ENCODE measurements around the gene PCDHGA4.

The PCDHGA4 gene

GRCh38 chr5:141349917-141350619 lies 4.8 kb upstream of the PCDHGA4 start, which contains the start of gene PCDHGB1:
Gene PCDHGB1 (plus strand): TSS chr5:141350099. CDS start chr5:141350261, 162 bp downstream.
- Histone ChIP-seq H3K4me1 (no peaks in the 10 kb centered on the region), H3K4me3 (no peak within 1 kb of the TSS), H3K9me3 (peaks cover 79% of the 10 kb centered on the region), H4K20me1 (no peaks in the 10 kb centered on the region), H3K27me3 (no peaks in the 10 kb centered on the region), H3K36me3 (no peaks in the 10 kb centered on the region), H3K4me2 (no peak within 1 kb of the TSS), H3K27ac (no peak within 1 kb of the TSS), H3K9ac (no peak within 1 kb of the TSS)
- TF ChIP-seq Cebpa-rat (IDR thresholded peaks at IDR 0.05) = no peak

GRCh38 chr5:141351591-141351990 lies 3.2 kb upstream of the PCDHGA4 start:
- Histone ChIP-seq H3K27ac (no peak overlapping the region), H3K4me1 (no peaks in the 10 kb centered on the region), H3K27me3 (no peaks in the 10 kb centered on the region), H3K9me3 (peaks cover 79% of the 10 kb centered on the region), H3K4me2 (no peak overlapping the region), H4K20me1 (no peaks in the 10 kb centered on the region), H3K4me3 (no peak overlapping the region), H3K36me3 (no peaks in the 10 kb centered on the region), H3K9ac (no peak overlapping the region)
- no peak for TF ChIP-seq Cebpa-rat (IDR thresholded peaks at IDR 0.05)

GRCh38 chr5:141355641-141356040 lies 820 bp downstream of the PCDHGA4 start:
- no peak overlapping the region for H3K4me2 ChIP-seq
- no peak overlapping the region for H3K9ac ChIP-seq

GRCh38 chr5:141356133-141356532 lies 1.3 kb downstream of the PCDHGA4 start:
- H3K4me2 ChIP-seq = no peak overlapping the region
- H3K9ac ChIP-seq = no peak overlapping the region
- no peaks in the 10 kb centered on the region for H3K36me3 ChIP-seq
- peaks cover 67% of the 10 kb centered on the region for H3K9me3 ChIP-seq
- H3K4me1 ChIP-seq = no peaks in the 10 kb centered on the region
- no peak overlapping the region for H3K27ac ChIP-seq
- no peak overlapping the region for H3K4me3 ChIP-seq
- H3K27me3 ChIP-seq = no peaks in the 10 kb centered on the region
- H4K20me1 ChIP-seq = no peaks in the 10 kb centered on the region
- no peak for TF ChIP-seq Cebpa-rat (IDR thresholded peaks at IDR 0.05)

More at GRCh38 chr5:141355641-141356040, 820 bp downstream of the PCDHGA4 start:
- Histone ChIP-seq H3K27ac (no peak overlapping the region), H3K4me1 (no peaks in the 10 kb centered on the region), H3K36me3 (no peaks in the 10 kb centered on the region), H3K9me3 (peaks cover 67% of the 10 kb centered on the region), H3K27me3 (no peaks in the 10 kb centered on the region), H3K4me3 (no peak overlapping the region), H4K20me1 (no peaks in the 10 kb centered on the region)
- TF ChIP-seq Cebpa-rat (IDR thresholded peaks at IDR 0.05) = no peak

- no peak for TF ChIP-seq Cebpa-rat (IDR thresholded peaks at IDR 0.05)
- no peak overlapping the region for H3K4me3 ChIP-seq
- no peaks in the 10 kb centered on the region for H4K20me1 ChIP-seq
- H3K27ac ChIP-seq = no peak overlapping the region
- H3K9me3 ChIP-seq = peaks cover 67% of the 10 kb centered on the region
- H3K4me2 ChIP-seq = no peak overlapping the region
- H3K4me1 ChIP-seq = no peaks in the 10 kb centered on the region
- no peaks in the 10 kb centered on the region for H3K36me3 ChIP-seq
- H3K9ac ChIP-seq = no peak overlapping the region
- H3K27me3 ChIP-seq = no peaks in the 10 kb centered on the region
These were observed 2.1 kb downstream of the PCDHGA4 start for GRCh38 chr5:141356950-141357349.

- Histone ChIP-seq H3K36me3 (no peaks in the 10 kb centered on the region), H3K27ac (no peak within 1 kb of the TSS), H3K9ac (no peak within 1 kb of the TSS)
These were observed 5.1 kb downstream of the PCDHGA4 start, which contains the start of gene PCDHGB2 for GRCh38 chr5:141359790-141360426. Gene PCDHGB2 (plus strand): TSS chr5:141359994. CDS start chr5:141360136, 142 bp downstream.

GRCh38 chr5:141360685-141361084 lies 5.9 kb downstream of the PCDHGA4 start:
- TF ChIP-seq Cebpa-rat (IDR thresholded peaks at IDR 0.05) = no peak
- no peaks in the 10 kb centered on the region for H3K27me3 ChIP-seq
- no peak overlapping the region for H3K4me3 ChIP-seq
- H3K9me3 ChIP-seq = peaks cover 78% of the 10 kb centered on the region
- H3K36me3 ChIP-seq = no peaks in the 10 kb centered on the region
- H3K4me1 ChIP-seq = no peaks in the 10 kb centered on the region
- H3K27ac ChIP-seq = no peak overlapping the region
- no peaks in the 10 kb centered on the region for H4K20me1 ChIP-seq
- H3K9ac ChIP-seq = no peak overlapping the region
- H3K4me2 ChIP-seq = no peak overlapping the region

More at GRCh38 chr5:141359790-141360426, 5.1 kb downstream of the PCDHGA4 start, which contains the start of gene PCDHGB2:
- Histone ChIP-seq H3K4me1 (no peaks in the 10 kb centered on the region), H3K4me2 (no peak within 1 kb of the TSS), H3K4me3 (peak within 1 kb of the TSS; percentile 44), H3K9me3 (peaks cover 78% of the 10 kb centered on the region), H3K27me3 (no peaks in the 10 kb centered on the region), H4K20me1 (no peaks in the 10 kb centered on the region)
- TF ChIP-seq Cebpa-rat (IDR thresholded peaks at IDR 0.05) = no peak

- Histone ChIP-seq H3K4me2 (no peak overlapping the region), H3K36me3 (no peaks in the 10 kb centered on the region), H3K27me3 (no peaks in the 10 kb centered on the region), H3K9ac (no peak overlapping the region), H3K4me1 (no peaks in the 10 kb centered on the region), H4K20me1 (no peaks in the 10 kb centered on the region), H3K9me3 (peaks cover 74% of the 10 kb centered on the region), H3K27ac (no peak overlapping the region), H3K4me3 (no peak overlapping the region)
- no peak for TF ChIP-seq Cebpa-rat (IDR thresholded peaks at IDR 0.05)
These were observed 7.9 kb downstream of the PCDHGA4 start for GRCh38 chr5:141362719-141363118.

- H3K36me3 ChIP-seq = no peaks in the 10 kb centered on the region
- no peak within 1 kb of the TSS for H3K4me3 ChIP-seq
- no peak within 1 kb of the TSS for H3K4me2 ChIP-seq
- no peaks in the 10 kb centered on the region for H4K20me1 ChIP-seq
- H3K27ac ChIP-seq = no peak within 1 kb of the TSS
- H3K9me3 ChIP-seq = peaks cover 74% of the 10 kb centered on the region
- no peaks in the 10 kb centered on the region for H3K4me1 ChIP-seq
- no peak for TF ChIP-seq Cebpa-rat (IDR thresholded peaks at IDR 0.05)
- H3K9ac ChIP-seq = no peak within 1 kb of the TSS
- H3K27me3 ChIP-seq = no peaks in the 10 kb centered on the region
These were observed 9.3 kb downstream of the PCDHGA4 start, which contains the start of gene PCDHGA5 for GRCh38 chr5:141363952-141364660. Gene PCDHGA5 (plus strand): TSS chr5:141364162. CDS start chr5:141364331, 169 bp downstream.

Measured in BLaER1 (cell line).